OCI-LY7 (cell line): ENCODE results near the gene GDPD4.

Experiments used
- CTCF ChIP-seq: fragments of 200-600 bp; sonication (generic); conservative IDR thresholded peaks from 2 replicates; pipeline ENCODE4 v1.5.1; 2014; ENCODE audit warnings: mild to moderate bottlenecking, antibody characterized with exemption, low read length, moderate library complexity, mixed read lengths
- EZH2phosphoT487 ChIP-seq: fragments of 200-600 bp; sonication (generic); IDR thresholded peaks from 2 replicates; pipeline ENCODE4 v1.6.1; 2018; ENCODE audit warnings: low read depth, borderline replicate concordance, mild to moderate bottlenecking, mixed run types, antibody characterized with exemption, low read length, moderate library complexity, mixed read lengths

- TF ChIP-seq EZH2phosphoT487, result no peak
- no peak for TF ChIP-seq CTCF
Measured at GRCh38 chr11:77249427-77249826, 52.1 kb downstream of the GDPD4 start.
